T-helper 2 cell (primary cell): ENCODE data around the gene BACH2.

Source experiments
- DNase-seq, 5 experiments: peaks; one replicate each; pipeline versions ENCODE4 v3.0.0 to v3.0.0-alpha.2; 2012 to 2022

The BACH2 gene

GRCh38 chr6:89961481-89961880, 335.2 kb downstream of the BACH2 start:
- DNase-seq = no peak

- DNase-seq = no peak
Observed at GRCh38 chr6:89959883-89960282, 336.8 kb downstream of the BACH2 start.

- peak in 1 of 5 experiments; percentile 30 for DNase-seq
Observed at GRCh38 chr6:89956182-89956581, 340.5 kb downstream of the BACH2 start.

GRCh38 chr6:89955364-89955763, 341.3 kb downstream of the BACH2 start:
- DNase-seq = no peak

- DNase-seq = peak in 1 of 5 experiments; percentile 86
Observed at GRCh38 chr6:89954721-89955148, 341.9 kb downstream of the BACH2 start.

- peak in 4 of 5 experiments; percentile 13 to 95 (median 58) for DNase-seq
Observed at GRCh38 chr6:89952686-89953085, 344.0 kb downstream of the BACH2 start.

GRCh38 chr6:89952105-89952671, 344.5 kb downstream of the BACH2 start:
- DNase-seq = peak in 2 of 5 experiments; percentile 34 to 85

- no peak for DNase-seq
Observed at GRCh38 chr6:89951574-89952104, 345.0 kb downstream of the BACH2 start.

- DNase-seq = no peak
Observed at GRCh38 chr6:89950879-89951391, 345.7 kb downstream of the BACH2 start.

- no peak for DNase-seq
Observed at GRCh38 chr6:89950446-89950845, 346.2 kb downstream of the BACH2 start.

- DNase-seq = no peak
Observed at GRCh38 chr6:89948876-89949275, 347.8 kb downstream of the BACH2 start.

GRCh38 chr6:89944826-89945407, 351.7 kb downstream of the BACH2 start:
- DNase-seq = peak in 1 of 5 experiments; percentile 48

- DNase-seq = no peak
Observed at GRCh38 chr6:89944181-89944755, 352.4 kb downstream of the BACH2 start.

- DNase-seq = no peak
Observed at GRCh38 chr6:89942601-89943000, 354.0 kb downstream of the BACH2 start.

- DNase-seq = no peak
Observed at GRCh38 chr6:89941763-89942497, 354.7 kb downstream of the BACH2 start.

- DNase-seq = no peak
Observed at GRCh38 chr6:89941031-89941762, 355.4 kb downstream of the BACH2 start.

GRCh38 chr6:89940225-89941027, 356.2 kb downstream of the BACH2 start:
- peak in 4 of 5 experiments; percentile 44 to 82 (median 50) for DNase-seq

GRCh38 chr6:89939144-89939543, 357.5 kb downstream of the BACH2 start:
- no peak for DNase-seq

GRCh38 chr6:89938014-89938413, 358.6 kb downstream of the BACH2 start:
- DNase-seq = no peak

GRCh38 chr6:89936177-89936576, 360.5 kb downstream of the BACH2 start:
- no peak for DNase-seq

- DNase-seq = no peak
Observed at GRCh38 chr6:89934685-89935366, 361.8 kb downstream of the BACH2 start.
